Iris pigment epithelial cell (primary cell): Measurements from ENCODE around the gene NEURL1.
"Not testable (repeated sequence)": the region's sequence is repeated elsewhere in the genome, so short reads cannot be mapped to it uniquely, and the experiment has no call there.

Source experiments
- DNase-seq: peaks from one replicate; pipeline ENCODE4 v3.0.0-alpha.2; 2011; ENCODE audit warnings: low read depth

Gene NEURL1

GRCh38 chr10:103493916-103494877 is 692 bp downstream of the NEURL1 start:
- DNase-seq: no peak

GRCh38 chr10:103495321-103495720 is 1.8 kb downstream of the NEURL1 start:
- no peak for DNase-seq

GRCh38 chr10:103497161-103497915 is 3.8 kb downstream of the NEURL1 start:
- no peak for DNase-seq

- no peak for DNase-seq
These were observed 5.6 kb downstream of the NEURL1 start for GRCh38 chr10:103498936-103499638.

- peak; percentile 25 for DNase-seq
These were observed 6.4 kb downstream of the NEURL1 start for GRCh38 chr10:103499881-103500280.

GRCh38 chr10:103500481-103500880 is 7.0 kb downstream of the NEURL1 start:
- DNase-seq: no peak

GRCh38 chr10:103501186-103501585 is 7.7 kb downstream of the NEURL1 start:
- no peak for DNase-seq

- DNase-seq: no peak
These were observed 9.6 kb downstream of the NEURL1 start for GRCh38 chr10:103502849-103503660.

GRCh38 chr10:103503777-103504176 is 10.3 kb downstream of the NEURL1 start:
- DNase-seq: not testable (repeated sequence)

- peak; percentile 99 for DNase-seq
These were observed 10.8 kb downstream of the NEURL1 start for GRCh38 chr10:103504181-103504783.

GRCh38 chr10:103506061-103506460 is 12.6 kb downstream of the NEURL1 start:
- no peak for DNase-seq

GRCh38 chr10:103507235-103508191 is 14.0 kb downstream of the NEURL1 start:
- DNase-seq: no peak

- no peak for DNase-seq
These were observed 16.7 kb downstream of the NEURL1 start for GRCh38 chr10:103510046-103510685.

- no peak for DNase-seq
These were observed 17.6 kb downstream of the NEURL1 start for GRCh38 chr10:103510791-103511752.

- no peak for DNase-seq
These were observed 18.7 kb downstream of the NEURL1 start for GRCh38 chr10:103512166-103512565.

- DNase-seq: no peak
These were observed 19.3 kb downstream of the NEURL1 start for GRCh38 chr10:103512591-103513379.

GRCh38 chr10:103513380-103514060 is 20.0 kb downstream of the NEURL1 start:
- no peak for DNase-seq
